RWPE2 (cell line): ENCODE data around the gene RAB3IL1.

ENCODE experiments used
- ATAC-seq: fragments of 200-7000 bp; cut with Tn5 transposase; 3 replicates; pipeline ENCODE4 v1.9.1; 2021; ENCODE audit warnings: low read depth
- DNase-seq: peaks from one replicate; pipeline ENCODE4 v3.0.0-alpha.2; 2020; ENCODE audit warnings: low spot score
- H3K27ac ChIP-seq: fragments of 450-650 bp; 2 replicates; pipeline ENCODE4 v1.5.1; 2017; ENCODE audit warnings: mild to moderate bottlenecking; ENCODE audit not compliant: poor library complexity, severe bottlenecking
- H3K27me3 ChIP-seq: fragments of 250-450 bp; sonication (Bioruptor Pico); 2 replicates; pipeline ENCODE4 v1.5.1; 2021; ENCODE audit warnings: mild to moderate bottlenecking, moderate library complexity; ENCODE audit not compliant: insufficient read depth, poor library complexity, severe bottlenecking
- H3K36me3 ChIP-seq: fragments of 250-450 bp; sonication (Bioruptor Pico); 2 replicates; pipeline ENCODE4 v1.5.1; 2020; ENCODE audit warnings: low read depth, mild to moderate bottlenecking, moderate library complexity
- H3K4me1 ChIP-seq: fragments of 250-450 bp; sonication (Bioruptor Pico); 2 replicates; pipeline ENCODE4 v1.5.1; 2021; ENCODE audit warnings: mild to moderate bottlenecking, moderate library complexity; ENCODE audit not compliant: insufficient read depth, poor library complexity, severe bottlenecking
- H3K4me3 ChIP-seq: fragments of 250-450 bp; sonication (Bioruptor Pico); 2 replicates; pipeline ENCODE4 v1.5.1; 2021; ENCODE audit warnings: mild to moderate bottlenecking, moderate library complexity; ENCODE audit not compliant: severe bottlenecking
- H3K9me3 ChIP-seq: fragments of 250-450 bp; sonication (Bioruptor Pico); 2 replicates; pipeline ENCODE4 v1.5.1; 2021; ENCODE audit warnings: mild to moderate bottlenecking, moderate library complexity; ENCODE audit not compliant: severe bottlenecking
- CTCF ChIP-seq: fragments of 450-650 bp; IDR thresholded peaks from one replicate; pipeline ENCODE4 v1.5.1; 2017; ENCODE audit warnings: mild to moderate bottlenecking, moderate library complexity; ENCODE audit not compliant: poor library complexity, severe bottlenecking

RAB3IL1 gene

GRCh38 chr11:61880454-61880853, 36.9 kb downstream of the RAB3IL1 start:
- no peak for DNase-seq
- ATAC-seq = no peak

GRCh38 chr11:61880031-61880430, 37.3 kb downstream of the RAB3IL1 start:
- DNase-seq = no peak
- Histone ChIP-seq H3K27ac (no peak overlapping the region), H3K36me3 (peaks cover 44% of the 10 kb centered on the region), H3K4me1 (peaks cover 6% of the 10 kb centered on the region), H3K9me3 (no peaks in the 10 kb centered on the region), H3K4me3 (no peak overlapping the region), H3K27me3 (no peaks in the 10 kb centered on the region)
- no peak for ATAC-seq
- TF ChIP-seq CTCF = no peak

More at GRCh38 chr11:61880454-61880853, 36.9 kb downstream of the RAB3IL1 start:
- Histone ChIP-seq H3K9me3 (no peaks in the 10 kb centered on the region), H3K4me1 (peaks cover 6% of the 10 kb centered on the region), H3K4me3 (no peak overlapping the region), H3K27me3 (no peaks in the 10 kb centered on the region), H3K36me3 (peaks cover 48% of the 10 kb centered on the region), H3K27ac (no peak overlapping the region)
- no peak for TF ChIP-seq CTCF

- H3K4me3 ChIP-seq = no peak overlapping the region
- no peaks in the 10 kb centered on the region for H3K9me3 ChIP-seq
- no peak for TF ChIP-seq CTCF
- H3K27me3 ChIP-seq = no peaks in the 10 kb centered on the region
- peaks cover 6% of the 10 kb centered on the region for H3K4me1 ChIP-seq
- peaks cover 40% of the 10 kb centered on the region for H3K36me3 ChIP-seq
- H3K27ac ChIP-seq = no peak overlapping the region
- ATAC-seq = no peak
- DNase-seq = no peak
Observed at GRCh38 chr11:61879152-61879551, 38.2 kb downstream of the RAB3IL1 start.

GRCh38 chr11:61875698-61876097, 41.7 kb downstream of the RAB3IL1 start:
- Histone ChIP-seq H3K27me3 (no peaks in the 10 kb centered on the region), H3K27ac (no peak overlapping the region), H3K4me3 (no peak overlapping the region), H3K4me1 (no peaks in the 10 kb centered on the region), H3K9me3 (no peaks in the 10 kb centered on the region), H3K36me3 (peaks cover 29% of the 10 kb centered on the region)
- ATAC-seq (no peak), DNase-seq (no peak)
- TF ChIP-seq CTCF = no peak

GRCh38 chr11:61874853-61875252, 42.5 kb downstream of the RAB3IL1 start:
- Histone ChIP-seq H3K4me1 (no peaks in the 10 kb centered on the region), H3K27ac (no peak overlapping the region), H3K27me3 (no peaks in the 10 kb centered on the region), H3K36me3 (peaks cover 27% of the 10 kb centered on the region), H3K9me3 (no peaks in the 10 kb centered on the region), H3K4me3 (no peak overlapping the region)
- no peak for TF ChIP-seq CTCF
- no peak for ATAC-seq
- DNase-seq = no peak
